NCI-H2081 (cell line): Measurements from ENCODE around the gene HSD3B7.

Experiments
- DNase-seq, 2 experiments: peaks; one replicate each; lab custom pipeline; 2025; lab: John Stamatoyannopoulos, UW

Gene HSD3B7

DNA sequence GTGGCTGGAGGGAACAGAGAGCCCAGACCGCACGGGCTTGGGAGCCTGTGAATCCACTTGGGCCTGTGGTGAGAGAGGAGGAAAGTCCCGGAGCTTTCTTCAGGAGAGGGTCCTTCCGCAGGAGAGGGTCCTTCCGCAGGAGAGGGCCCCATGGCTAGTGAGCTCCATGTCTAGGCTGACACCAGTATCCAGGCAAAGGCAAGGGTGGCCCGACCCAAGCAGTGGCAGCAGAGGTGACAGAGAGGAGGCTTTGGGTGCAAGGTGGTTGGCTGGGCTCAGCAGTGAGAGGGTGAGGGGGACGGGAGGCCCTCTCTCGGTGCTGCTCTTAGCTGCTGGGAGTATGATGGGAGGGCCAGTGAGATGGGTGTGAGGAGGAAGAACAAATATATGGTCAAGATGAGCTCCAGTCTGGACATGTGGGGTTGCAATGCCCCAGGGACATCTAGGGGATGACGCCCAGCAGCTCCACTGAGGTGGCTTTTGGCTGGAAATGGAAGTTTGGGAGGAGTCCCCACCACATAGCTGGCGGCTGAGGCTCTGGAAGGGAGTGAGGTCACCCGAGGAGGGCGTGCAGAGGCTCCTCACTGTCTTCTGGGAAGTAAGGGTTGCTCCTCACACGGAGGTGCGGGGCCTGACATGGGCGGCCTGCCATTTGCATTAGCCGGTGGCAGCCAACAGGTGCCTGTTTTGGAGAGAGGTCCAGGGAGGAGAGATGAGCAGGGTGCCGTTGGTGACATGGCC lies 2.3 kb upstream of the HSD3B7 start:
- DNase-seq: no peak

DNA sequence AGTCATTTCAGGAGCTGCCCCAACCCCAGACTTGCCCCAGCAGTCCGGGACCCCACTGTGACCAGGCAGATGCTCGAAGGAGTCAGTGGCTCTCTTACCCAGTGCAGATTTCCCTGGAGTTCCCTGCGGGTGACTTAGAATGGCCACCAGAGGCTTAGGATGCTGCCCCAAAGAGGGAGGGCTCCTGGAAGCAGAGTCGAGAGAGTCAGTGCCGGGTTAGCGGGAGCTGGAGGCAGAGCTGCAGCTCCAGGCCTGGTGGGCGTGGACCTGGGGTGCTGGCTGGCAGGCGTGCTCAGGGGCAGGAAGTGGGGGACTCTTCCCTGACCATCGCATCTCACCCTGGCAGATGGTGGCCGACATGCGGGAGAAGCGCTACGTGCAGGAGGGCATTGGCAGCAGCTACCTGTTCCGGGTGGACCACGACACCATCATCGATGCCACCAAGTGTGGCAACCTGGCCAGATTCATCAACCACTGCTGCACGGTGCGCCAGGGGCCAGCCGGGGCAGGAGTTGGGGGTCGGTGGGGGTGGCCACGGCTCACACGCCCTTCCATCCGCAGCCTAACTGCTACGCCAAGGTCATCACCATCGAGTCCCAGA lies 1.6 kb upstream of the HSD3B7 start:
- no peak for DNase-seq

- DNase-seq: no peak
Measured at GRCh38 chr16:30983898-30984610, 953 bp upstream of the HSD3B7 start.

GRCh38 chr16:30985401-30986128 lies 558 bp downstream of the HSD3B7 start:
- DNase-seq: peak; percentile 13 to 63

GRCh38 chr16:30986129-30986991 lies 1.4 kb downstream of the HSD3B7 start:
- DNase-seq: no peak

DNA sequence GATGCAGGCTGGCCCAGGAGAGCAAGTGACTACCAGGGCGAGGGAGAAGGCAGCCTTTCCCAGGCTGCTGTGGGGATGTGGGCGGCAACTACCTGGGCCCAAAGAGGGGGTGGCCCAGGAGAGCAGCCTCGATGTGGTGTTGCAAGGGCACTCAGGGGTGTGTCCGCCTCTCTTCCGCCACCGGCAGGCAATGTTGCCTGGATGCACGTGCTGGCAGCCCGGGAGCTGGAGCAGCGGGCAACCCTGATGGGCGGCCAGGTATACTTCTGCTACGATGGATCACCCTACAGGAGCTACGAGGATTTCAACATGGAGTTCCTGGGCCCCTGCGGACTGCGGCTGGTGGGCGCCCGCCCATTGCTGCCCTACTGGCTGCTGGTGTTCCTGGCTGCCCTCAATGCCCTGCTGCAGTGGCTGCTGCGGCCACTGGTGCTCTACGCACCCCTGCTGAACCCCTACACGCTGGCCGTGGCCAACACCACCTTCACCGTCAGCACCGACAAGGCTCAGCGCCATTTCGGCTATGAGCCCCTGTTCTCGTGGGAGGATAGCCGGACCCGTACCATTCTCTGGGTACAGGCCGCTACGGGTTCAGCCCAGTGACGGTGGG lies 2.7 kb downstream of the HSD3B7 start:
- DNase-seq: no peak

- no peak for DNase-seq
Measured at GRCh38 chr16:30989469-30990047, 4.6 kb downstream of the HSD3B7 start.

DNA sequence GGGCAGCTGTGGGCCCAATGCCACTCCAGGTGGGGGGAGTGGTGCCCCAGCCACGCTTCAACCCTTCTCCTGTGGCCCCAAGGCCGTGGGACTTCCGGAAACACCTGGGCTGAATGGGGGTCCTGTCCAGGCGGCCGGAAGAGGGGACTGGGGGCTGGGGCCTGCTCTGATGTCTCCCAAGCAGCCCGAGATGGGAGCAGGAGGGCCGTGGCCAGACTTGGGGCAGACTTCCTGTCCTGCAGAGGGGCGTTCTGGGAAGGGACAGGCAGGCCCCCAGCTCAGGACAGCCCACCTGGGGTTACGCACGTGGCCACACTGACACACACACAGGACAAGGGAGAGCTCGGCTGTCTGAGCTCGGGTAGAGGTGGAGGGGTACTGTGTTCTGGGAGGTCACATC lies 5.1 kb downstream of the HSD3B7 start:
- DNase-seq: no peak

DNA sequence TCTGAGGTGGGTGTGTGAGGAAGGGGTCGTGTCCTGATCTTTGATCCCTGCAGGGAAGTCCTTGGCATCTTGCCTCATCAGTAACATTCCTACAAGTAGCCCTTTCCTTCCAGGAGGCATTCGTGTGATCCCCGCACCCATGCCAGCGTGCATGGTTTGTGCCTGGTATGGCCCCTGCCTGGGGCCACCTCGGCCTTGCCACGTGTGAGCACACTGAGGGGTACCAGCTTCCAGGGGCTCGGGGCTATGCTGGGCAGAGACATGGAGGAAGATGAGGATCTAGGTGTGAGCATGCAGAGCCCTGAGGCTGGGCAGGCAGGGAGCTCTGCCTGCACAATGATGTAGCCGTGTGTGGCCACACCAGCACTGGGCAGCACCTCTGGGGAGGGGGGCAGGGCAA lies 6.0 kb downstream of the HSD3B7 start:
- DNase-seq: no peak

- no peak for DNase-seq
Measured at GRCh38 chr16:30992276-30992780, 7.3 kb downstream of the HSD3B7 start.

DNA sequence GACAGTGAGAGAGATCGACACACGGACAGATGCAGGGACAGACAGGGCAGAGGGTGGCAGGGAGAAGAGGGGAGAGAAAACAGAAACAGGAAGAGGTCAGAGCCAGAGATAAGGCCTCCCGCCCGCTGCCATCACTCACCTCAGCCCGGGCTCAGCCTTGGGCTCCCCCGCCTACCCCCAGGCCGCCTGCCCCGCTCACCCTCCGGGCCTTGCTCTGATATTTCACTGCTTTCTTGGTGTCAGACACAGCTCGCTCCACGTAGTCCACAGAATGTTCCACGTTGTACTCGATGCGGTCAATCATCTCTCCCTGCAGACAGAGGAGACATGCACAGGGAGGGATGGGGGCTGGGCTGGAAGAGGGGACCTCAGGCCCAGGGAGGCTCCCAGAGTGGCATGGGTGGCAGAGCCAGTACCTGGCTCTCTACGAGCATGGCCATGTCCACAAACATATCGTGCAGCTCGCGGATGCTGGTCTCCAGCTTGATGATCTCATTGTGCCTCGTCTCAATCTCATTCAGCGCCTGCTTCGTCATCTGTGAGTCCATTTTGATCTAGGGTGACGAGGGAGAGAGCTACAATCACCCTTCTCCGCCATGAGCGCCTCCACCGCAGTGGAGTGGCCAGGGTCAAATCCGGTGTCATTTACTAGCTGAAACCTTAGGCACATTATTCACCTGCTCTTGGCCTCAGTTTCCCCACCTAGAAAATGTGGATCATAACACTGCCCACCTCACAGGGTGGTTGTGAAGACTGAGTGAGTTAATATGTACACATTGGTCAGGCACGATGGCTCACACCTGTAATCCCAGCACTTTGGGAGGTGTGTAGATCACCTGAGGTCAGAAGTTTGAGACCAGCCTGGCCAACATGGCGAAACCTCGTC lies 8.2 kb downstream of the HSD3B7 start:
- no peak for DNase-seq

GRCh38 chr16:30995927-30996323 lies 10.9 kb downstream of the HSD3B7 start:
- no peak for DNase-seq

GRCh38 chr16:30996324-30996984 lies 11.4 kb downstream of the HSD3B7 start:
- no peak for DNase-seq

GRCh38 chr16:30996985-30997724 lies 12.1 kb downstream of the HSD3B7 start:
- peak; percentile 20 to 28 for DNase-seq

- DNase-seq: no peak
Measured at GRCh38 chr16:30997725-30998711, 13.0 kb downstream of the HSD3B7 start.

- peak in 1 of 2 experiments; percentile 9 for DNase-seq
Measured at GRCh38 chr16:30998852-30999761, 14.1 kb downstream of the HSD3B7 start.
